Trophoblast cell (in vitro differentiated cells and primary cell): Measurements from ENCODE around the gene PTPRN2.
A peak's percentile ranks its signal among the peaks of the same experiment; 100 is the strongest.

Experiments
- DNase-seq, 2 donors: peaks; one replicate each; pipeline ENCODE4 v3.0.0-alpha.2; 2016
- H2AFZ ChIP-seq: 2 replicates; pipeline ENCODE4 v1.6.1; 2013; ENCODE audit warnings: low read length, moderate library complexity, mild to moderate bottlenecking; ENCODE audit not compliant: insufficient read depth, poor library complexity
- H2AK5ac ChIP-seq: 2 replicates; pipeline ENCODE4 v1.6.1; 2013; ENCODE audit warnings: mild to moderate bottlenecking, low read length
- H2BK120ac ChIP-seq: 2 replicates; pipeline ENCODE4 v1.6.1; 2013; ENCODE audit warnings: low read length, mild to moderate bottlenecking, moderate library complexity; ENCODE audit not compliant: insufficient read depth, poor library complexity
- H2BK12ac ChIP-seq: 2 replicates; pipeline ENCODE4 v1.6.1; 2013; ENCODE audit warnings: mild to moderate bottlenecking, low read length, moderate library complexity
- H2BK5ac ChIP-seq: 2 replicates; pipeline ENCODE4 v1.6.1; 2013; ENCODE audit warnings: low read length, low read depth, moderate library complexity, mild to moderate bottlenecking; ENCODE audit not compliant: poor library complexity
- H3K14ac ChIP-seq: 2 replicates; pipeline ENCODE4 v1.6.1; 2013; ENCODE audit warnings: mild to moderate bottlenecking, low read length
- H3K18ac ChIP-seq: 2 replicates; pipeline ENCODE4 v1.6.1; 2013; ENCODE audit warnings: mild to moderate bottlenecking, low read length
- H3K23ac ChIP-seq: 2 replicates; pipeline ENCODE4 v1.6.1; 2013; ENCODE audit warnings: low read length
- H3K27ac ChIP-seq: 2 replicates; pipeline ENCODE4 v1.5.1; 2013; ENCODE audit warnings: low read depth, mild to moderate bottlenecking, inconsistent platforms, low read length, moderate library complexity
- H3K27me3 ChIP-seq: 2 replicates; pipeline ENCODE4 v1.6.1; 2013; ENCODE audit warnings: inconsistent platforms, mild to moderate bottlenecking, low read length, moderate library complexity; ENCODE audit not compliant: insufficient read depth
- H3K36me3 ChIP-seq, 2 experiments: 1 replicate in 1 of 2; 2 replicates in 1 of 2; pipeline ENCODE4 v1.6.1; 2013; ENCODE audit warnings: low read length in 2 of 2, mild to moderate bottlenecking in 2 of 2, moderate library complexity in 1 of 2; ENCODE audit not compliant: insufficient read depth in 2 of 2, control insufficient read depth in 1 of 2
- H3K4ac ChIP-seq: 2 replicates; pipeline ENCODE4 v1.6.1; 2013; ENCODE audit warnings: low read depth, mild to moderate bottlenecking, low read length, moderate library complexity
- H3K4me1 ChIP-seq, 2 experiments: 1 replicate in 1 of 2; 2 replicates in 1 of 2; pipeline ENCODE4 v1.6.1; 2013; ENCODE audit warnings: low read length in 2 of 2, mild to moderate bottlenecking in 2 of 2, moderate library complexity in 1 of 2; ENCODE audit not compliant: insufficient read depth in 2 of 2, control insufficient read depth in 1 of 2
- H3K4me2 ChIP-seq: 2 replicates; pipeline ENCODE4 v1.6.1; 2013; ENCODE audit warnings: inconsistent platforms, mild to moderate bottlenecking, low read length, moderate library complexity
- H3K4me3 ChIP-seq: 2 replicates; pipeline ENCODE4 v1.5.1; 2013; ENCODE audit warnings: mild to moderate bottlenecking, low read depth, low read length, inconsistent platforms
- H3K79me1 ChIP-seq: one replicate; pipeline ENCODE4 v1.6.1; 2013; ENCODE audit warnings: low read length
- H3K79me2 ChIP-seq: 2 replicates; pipeline ENCODE4 v1.6.1; 2013; ENCODE audit warnings: low read length, mild to moderate bottlenecking; ENCODE audit not compliant: control insufficient read depth, insufficient read depth, poor library complexity
- H3K9ac ChIP-seq: 2 replicates; pipeline ENCODE4 v1.6.1; 2013; ENCODE audit warnings: mild to moderate bottlenecking, low read length
- H3K9me3 ChIP-seq: 2 replicates; pipeline ENCODE4 v1.6.1; 2013; ENCODE audit warnings: low read depth, mild to moderate bottlenecking, control low read depth, inconsistent platforms, low read length; ENCODE audit not compliant: insufficient read depth
- H4K12ac ChIP-seq: 2 replicates; pipeline ENCODE4 v1.6.1; 2013; ENCODE audit warnings: low read depth, mild to moderate bottlenecking, low read length, moderate library complexity
- H4K8ac ChIP-seq: 2 replicates; pipeline ENCODE4 v1.6.1; 2013; ENCODE audit warnings: low read depth, mild to moderate bottlenecking, low read length, moderate library complexity
- H4K91ac ChIP-seq: one replicate; pipeline ENCODE4 v1.6.1; 2013; ENCODE audit warnings: low read depth, mild to moderate bottlenecking, low read length, moderate library complexity
- WGBS: extraction: QIAGEN DNeasy Blood & Tissue Kit; methylation state at CpG from one replicate; pipeline ENCODE4 v1.1.7; 2013; ENCODE audit warnings: missing lambda C conversion rate; ENCODE audit not compliant: insufficient read length, insufficient coverage; ENCODE audit errors: extremely low coverage; 5-methylcytosine and 5-hydroxymethylcytosine counted together

The PTPRN2 gene

GRCh38 chr7:158612546-158612945, 24.9 kb upstream of the PTPRN2 start:
- H3K36me3 ChIP-seq = peaks cover 3 to 8% of the 10 kb centered on the region in 2 experiments
- peak overlapping the region; percentile 83 for H3K23ac ChIP-seq
- no peak for DNase-seq
- no peak overlapping the region for H2BK12ac ChIP-seq
- no peaks in the 10 kb centered on the region for H3K27me3 ChIP-seq
- H3K4me3 ChIP-seq = no peak overlapping the region
- no peak overlapping the region for H3K14ac ChIP-seq
- no peak overlapping the region for H3K27ac ChIP-seq
- H3K9me3 ChIP-seq = peaks cover 3% of the 10 kb centered on the region
- no peak overlapping the region for H4K91ac ChIP-seq
- H3K4me1 ChIP-seq = no peaks in the 10 kb centered on the region
- no peak overlapping the region for H3K4me2 ChIP-seq
- H2BK5ac ChIP-seq = no peak overlapping the region
- no peak overlapping the region for H3K9ac ChIP-seq
- H2BK120ac ChIP-seq = no peak overlapping the region
- no peak overlapping the region for H4K8ac ChIP-seq
- no CpG with 5 or more reads among the region's 4 CpGs for WGBS
- no peaks in the 10 kb centered on the region for H3K79me1 ChIP-seq
- H3K79me2 ChIP-seq = no peaks in the 10 kb centered on the region
- H2AFZ ChIP-seq = no peak overlapping the region
- no peak overlapping the region for H3K18ac ChIP-seq
- H3K4ac ChIP-seq = no peak overlapping the region
- H2AK5ac ChIP-seq = no peak overlapping the region
- no peak overlapping the region for H4K12ac ChIP-seq

- H2BK5ac ChIP-seq = no peak overlapping the region
- no peaks in the 10 kb centered on the region for H3K27me3 ChIP-seq
- no peak overlapping the region for H3K18ac ChIP-seq
- H3K9me3 ChIP-seq = peaks cover 3% of the 10 kb centered on the region
- H4K12ac ChIP-seq = no peak overlapping the region
- no peak overlapping the region for H3K9ac ChIP-seq
- peaks cover 7 to 8% of the 10 kb centered on the region in 2 experiments for H3K36me3 ChIP-seq
- H3K4ac ChIP-seq = no peak overlapping the region
- H2AK5ac ChIP-seq = no peak overlapping the region
- no peaks in the 10 kb centered on the region for H3K79me1 ChIP-seq
- H2BK120ac ChIP-seq = no peak overlapping the region
- H3K27ac ChIP-seq = no peak overlapping the region
- H3K79me2 ChIP-seq = no peaks in the 10 kb centered on the region
- no peak overlapping the region for H3K14ac ChIP-seq
- H3K4me2 ChIP-seq = no peak overlapping the region
- no peak overlapping the region for H4K8ac ChIP-seq
- H3K4me3 ChIP-seq = no peak overlapping the region
- H3K4me1 ChIP-seq = no peaks in the 10 kb centered on the region
- no peak overlapping the region for H2BK12ac ChIP-seq
- no peak for DNase-seq
- no peak overlapping the region for H3K23ac ChIP-seq
- H2AFZ ChIP-seq = no peak overlapping the region
- no peak overlapping the region for H4K91ac ChIP-seq
- WGBS = no CpG with 5 or more reads among the region's 8 CpGs
Measured at GRCh38 chr7:158611541-158611940, 23.9 kb upstream of the PTPRN2 start.

- WGBS = 100% methylated on average over 6 of the region's 7 CpGs
- no peak overlapping the region for H3K18ac ChIP-seq
Measured at GRCh38 chr7:158609313-158609974, 21.8 kb upstream of the PTPRN2 start.

GRCh38 chr7:158607563-158607962, 19.9 kb upstream of the PTPRN2 start:
- no peak overlapping the region for H2BK5ac ChIP-seq
- no peak overlapping the region for H3K14ac ChIP-seq
- no peak overlapping the region for H4K8ac ChIP-seq
- H4K12ac ChIP-seq = no peak overlapping the region
- no peak overlapping the region for H3K4me2 ChIP-seq
- no peak overlapping the region for H3K9ac ChIP-seq
- H3K4ac ChIP-seq = no peak overlapping the region
- no peaks in the 10 kb centered on the region for H3K79me2 ChIP-seq
- no peaks in the 10 kb centered on the region for H3K79me1 ChIP-seq
- H2AK5ac ChIP-seq = no peak overlapping the region
- H2BK120ac ChIP-seq = no peak overlapping the region
- H2BK12ac ChIP-seq = no peak overlapping the region
- no peak overlapping the region for H2AFZ ChIP-seq
- DNase-seq = no peak
- H3K4me1 ChIP-seq = no peaks in the 10 kb centered on the region
- H3K36me3 ChIP-seq = peaks cover 6 to 8% of the 10 kb centered on the region in 2 experiments
- no peak overlapping the region for H3K23ac ChIP-seq
- no CpG with 5 or more reads among the region's 6 CpGs for WGBS
- no peak overlapping the region for H3K18ac ChIP-seq
- no peak overlapping the region for H4K91ac ChIP-seq
- no peak overlapping the region for H3K4me3 ChIP-seq
- no peaks in the 10 kb centered on the region for H3K27me3 ChIP-seq
- peaks cover 3% of the 10 kb centered on the region for H3K9me3 ChIP-seq
- no peak overlapping the region for H3K27ac ChIP-seq

More at GRCh38 chr7:158609313-158609974, 21.8 kb upstream of the PTPRN2 start:
- no peaks in the 10 kb centered on the region for H3K79me2 ChIP-seq
- H3K4me3 ChIP-seq = peak overlapping the region; percentile 44
- no peaks in the 10 kb centered on the region for H3K4me1 ChIP-seq
- H4K8ac ChIP-seq = no peak overlapping the region
- no peak overlapping the region for H2AK5ac ChIP-seq
- H3K14ac ChIP-seq = no peak overlapping the region
- H3K36me3 ChIP-seq = peaks cover 6 to 8% of the 10 kb centered on the region in 2 experiments
- no peak overlapping the region for H4K12ac ChIP-seq
- H2BK12ac ChIP-seq = no peak overlapping the region
- no peak overlapping the region for H2AFZ ChIP-seq
- H3K4me2 ChIP-seq = no peak overlapping the region
- H4K91ac ChIP-seq = no peak overlapping the region
- no peak overlapping the region for H3K4ac ChIP-seq
- DNase-seq = no peak
- H3K9me3 ChIP-seq = peaks cover 3% of the 10 kb centered on the region
- no peak overlapping the region for H3K27ac ChIP-seq
- no peaks in the 10 kb centered on the region for H3K79me1 ChIP-seq
- no peak overlapping the region for H3K9ac ChIP-seq
- H3K27me3 ChIP-seq = no peaks in the 10 kb centered on the region
- H2BK120ac ChIP-seq = no peak overlapping the region
- no peak overlapping the region for H3K23ac ChIP-seq
- H2BK5ac ChIP-seq = no peak overlapping the region
